B cell (primary cell): ENCODE measurements around the gene ZNF442. TPM values are rescaled to one million over a fixed set of nuclear protein-coding genes. Genes with fewer than 3 reads are reported as not detected.
"Not testable (repeated sequence)": the region's sequence is repeated elsewhere in the genome, so short reads cannot be mapped to it uniquely, and the experiment has no call there.

Experiments
- ATAC-seq: fragments of 200-7000 bp; cut with Tn5 transposase; one replicate; pipeline ENCODE4 v1.10.0; 2021; ENCODE audit warnings: low read depth, mild to moderate bottlenecking, moderate number of reproducible peaks, moderate library complexity
- CTCF ChIA-PET: fragments of 350-600 bp; sonication (Branson Sonifier 250); formaldehyde crosslinking; loops from one replicate; lab custom pipeline; 2021; ENCODE audit warnings: antibody characterized with exemption, inconsistent platforms; lab: Charles Lee
- POLR2A ChIA-PET: fragments of 350-600 bp; sonication (Branson Sonifier 250); formaldehyde crosslinking; loops from one replicate; lab custom pipeline; 2021; ENCODE audit warnings: antibody characterized with exemption; lab: Charles Lee
- DNase-seq: peaks from one replicate; pipeline ENCODE4 v3.0.0; 2013
- H2AFZ ChIP-seq: 2 replicates; pipeline ENCODE4 v1.6.1; 2012; ENCODE audit warnings: mild to moderate bottlenecking, low read depth, low read length; ENCODE audit not compliant: insufficient read depth, poor library complexity, severe bottlenecking
- H3K27ac ChIP-seq, 2 donors: 1 replicate in 1 of 2; 2 replicates in 1 of 2; pipeline ENCODE4 v1.5.1; 2012 to 2013; ENCODE audit warnings: low read length in 2 of 2, mild to moderate bottlenecking in 2 of 2, moderate library complexity in 1 of 2
- H3K27me3 ChIP-seq, 4 experiments: fragments of 200-600 bp in 1 of 4; sonication (generic) in 1 of 4; replicated peaks in 1 of 4; 1 replicate in 2 of 4; 2 replicates in 2 of 4; pipeline versions ENCODE4 v1.6.1 to v1.7.0; 2013 to 2016; ENCODE audit warnings: low read length in 3 of 4, mild to moderate bottlenecking in 2 of 4, mixed read lengths in 1 of 4, moderate library complexity in 1 of 4; ENCODE audit not compliant: insufficient read depth in 4 of 4, control insufficient read depth in 3 of 4; ENCODE audit errors: control extremely low read depth in 1 of 4
- H3K36me3 ChIP-seq, 2 experiments: replicated peaks in 1 of 2; 1 replicate in 1 of 2; 2 replicates in 1 of 2; pipeline versions ENCODE4 v1.6.1 to v1.7.1; 2013; ENCODE audit warnings: low read length in 1 of 2; ENCODE audit not compliant: insufficient read depth in 2 of 2, control insufficient read depth in 1 of 2; ENCODE audit errors: control extremely low read depth in 1 of 2, extremely low read depth in 1 of 2
- H3K4me1 ChIP-seq, 2 donors: fragments of 200-600 bp in 1 of 2; sonication (generic) in 1 of 2; 1 replicate in 1 of 2; 2 replicates in 1 of 2; pipeline versions ENCODE4 v1.5.1 to v1.6.1; 2013 to 2017; ENCODE audit warnings: low read length in 2 of 2; ENCODE audit not compliant: control insufficient read depth in 2 of 2, insufficient read depth in 2 of 2
- H3K4me2 ChIP-seq: replicated peaks from 2 replicates; pipeline ENCODE3; 2012; ENCODE audit warnings: mild to moderate bottlenecking, low read depth, low read length; ENCODE audit not compliant: poor library complexity, severe bottlenecking
- H3K4me3 ChIP-seq, 5 experiments: fragments of 200-600 bp in 1 of 5; sonication (generic) in 1 of 5; 1 replicate in 3 of 5; 2 replicates in 2 of 5; pipeline versions ENCODE4 v1.5.1 to v1.7.0; 2011 to 2016; ENCODE audit warnings: low read length in 4 of 5, mild to moderate bottlenecking in 4 of 5, low read depth in 2 of 5, control low read depth in 1 of 5, moderate library complexity in 1 of 5; ENCODE audit not compliant: insufficient read depth in 1 of 5; ENCODE audit errors: control extremely low read depth in 1 of 5, extremely low read depth in 1 of 5
- H3K79me2 ChIP-seq: fragments of 200-600 bp; sonication (generic); one replicate; pipeline ENCODE4 v1.6.0; 2016; ENCODE audit warnings: low read length; ENCODE audit not compliant: control insufficient read depth, insufficient read depth
- H3K9ac ChIP-seq: fragments of 200-600 bp; sonication (generic); 2 replicates; pipeline ENCODE4 v1.6.1; 2017; ENCODE audit warnings: mild to moderate bottlenecking, low read length, moderate library complexity
- H3K9me3 ChIP-seq, 3 donors: one replicate each; pipeline versions ENCODE4 v1.6.1 to v1.7.1; 2013; ENCODE audit warnings: low read length in 2 of 3; ENCODE audit not compliant: control insufficient read depth in 2 of 3, insufficient read depth in 1 of 3; ENCODE audit errors: control extremely low read depth in 1 of 3
- H4K20me1 ChIP-seq: 2 replicates; pipeline ENCODE4 v1.6.0; 2012; ENCODE audit warnings: mild to moderate bottlenecking, low read length; ENCODE audit not compliant: insufficient read depth, control insufficient read depth, poor library complexity, severe bottlenecking
- H3K27ac Mint-ChIP-seq: one replicate; pipeline ENCODE4 v1.8.0; 2021; ENCODE audit warnings: mixed read lengths
- H3K27me3 Mint-ChIP-seq: one replicate; pipeline ENCODE4 v1.8.0; 2021; ENCODE audit warnings: mixed read lengths
- H3K4me1 Mint-ChIP-seq: one replicate; pipeline ENCODE4 v1.8.0; 2021; ENCODE audit warnings: mixed read lengths
- H3K4me3 Mint-ChIP-seq: one replicate; pipeline ENCODE4 v1.8.0; 2021; ENCODE audit warnings: mixed read lengths
- H3K9me3 Mint-ChIP-seq: one replicate; pipeline ENCODE4 v1.8.0; 2022; ENCODE audit warnings: mixed read lengths; ENCODE audit not compliant: insufficient read depth
- WGBS: methylation state at CpG from one replicate; pipeline ENCODE4 v1.1.5; 2013; ENCODE audit warnings: missing lambda C conversion rate; ENCODE audit not compliant: insufficient coverage; 5-methylcytosine and 5-hydroxymethylcytosine counted together
- intact Hi-C: fragments of 100-400 bp; cut with micrococcal nuclease; formaldehyde crosslinking; loops from one replicate; pipeline ENCODE4 v1.10.0; 2022
- polyA plus RNA-seq: library from polyadenylated mRNA; depleted of rRNA; stranded (reverse); fragments of >200 nt; gene quantifications from 2 replicates; pipeline ENCODE4 v1.2.3, GENCODE V29; 2012
- total RNA-seq, 2 donors: library from RNA; stranded (reverse); fragments of 120-200 nt in 1 of 2; gene quantifications; 1 replicate in 1 of 2; 2 replicates in 1 of 2; pipeline versions ENCODE4 v1.2.3 to v1.2.4, GENCODE V29; 2013 to 2022

Gene ZNF442
- total and polyA plus RNA-seq, 2 donors (not counting 1 experiment from before 2014, with no cell fraction given) = 0.69 to 6.9 TPM

GRCh38 chr19:12399901-12400632, 34.6 kb upstream of the ZNF442 start:
- H3K9me3 Mint-ChIP-seq, H3K27me3 ChIP-seq, H3K4me1 ChIP-seq, H3K36me3 ChIP-seq, H3K9me3 ChIP-seq, H4K20me1 ChIP-seq, POLR2A ChIA-PET, CTCF ChIA-PET, H3K27me3 Mint-ChIP-seq: not testable (repeated sequence)
- Mint-ChIP-seq H3K4me3 (peak overlapping the region; percentile 91), H3K4me1 (peaks cover 22% of the 10 kb centered on the region), H3K27ac (peak overlapping the region; percentile 61)
- 3% methylated on average over 16 of the region's 23 CpGs for WGBS
- Histone ChIP-seq H3K4me2 (peak overlapping the region; percentile 89), H2AFZ (peak overlapping the region; percentile 97), H3K79me2 (peaks cover 19% of the 10 kb centered on the region), H3K4me3 (peak overlapping the region; percentile 41 to 93 (median 90)), H3K9ac (peak overlapping the region; percentile 94), H3K27ac (peak overlapping the region in 1 of 2 donors; percentile 68)
- ATAC-seq = peak; percentile 24
- intact Hi-C loops = loop anchor here (2.0 kb wide), 3 partner anchors 41 to 151 kb away; partner anchors contain the start of genes ZNF443 and ZNF564
- peak; percentile 44 for DNase-seq

- H3K9me3 Mint-ChIP-seq, H3K79me2 ChIP-seq, H2AFZ ChIP-seq, H3K4me1 ChIP-seq, ATAC-seq, H3K4me2 ChIP-seq, H3K27ac ChIP-seq, H4K20me1 ChIP-seq, intact Hi-C loops, H3K4me1 Mint-ChIP-seq, H3K27me3 ChIP-seq, H3K4me3 ChIP-seq, H3K9ac ChIP-seq, H3K27ac Mint-ChIP-seq, H3K9me3 ChIP-seq, H3K27me3 Mint-ChIP-seq, CTCF ChIA-PET, H3K4me3 Mint-ChIP-seq, DNase-seq: not testable (repeated sequence)
- POLR2A ChIA-PET = interaction anchor here (0.6 kb wide), 1 partner anchor 1344 kb away, joined by 5 read pairs; no protein-coding TSS in a partner anchor
- WGBS = 80% methylated on average over 1 of the region's 6 CpGs
- peaks cover 3 to 24% of the 10 kb centered on the region in 2 experiments for H3K36me3 ChIP-seq
These were observed 25.7 kb upstream of the ZNF442 start for GRCh38 chr19:12391148-12391547.

- H3K4me3 Mint-ChIP-seq, H3K27me3 ChIP-seq, H2AFZ ChIP-seq, H3K79me2 ChIP-seq, H3K9ac ChIP-seq, DNase-seq, intact Hi-C loops, POLR2A ChIA-PET, ATAC-seq, H3K27ac ChIP-seq, H4K20me1 ChIP-seq, H3K9me3 Mint-ChIP-seq, H3K4me1 ChIP-seq, H3K27ac Mint-ChIP-seq, H3K4me2 ChIP-seq, CTCF ChIA-PET, H3K27me3 Mint-ChIP-seq, H3K4me3 ChIP-seq: not testable (repeated sequence)
- WGBS = no CpG with 5 or more reads among the region's 2 CpGs
- H3K4me1 Mint-ChIP-seq = peaks cover 11% of the 10 kb centered on the region
- peaks cover 7 to 12% (median 10%) of the 10 kb centered on the region in 3 donors for H3K9me3 ChIP-seq
- H3K36me3 ChIP-seq = peaks cover 6 to 18% of the 10 kb centered on the region in 2 experiments
These were observed 20.9 kb upstream of the ZNF442 start for GRCh38 chr19:12386365-12386764.
